Mesenchymal stem cell (in vitro differentiated cells and primary cell): ENCODE results near the gene ACER3.

Source experiments
- DNase-seq: peaks from one replicate; pipeline ENCODE4 v3.0.0-alpha.2; 2013
- H2AFZ ChIP-seq: one replicate; pipeline ENCODE4 v1.6.1; 2013; ENCODE audit warnings: low read depth, mild to moderate bottlenecking, control low read depth, inconsistent platforms, low read length, moderate library complexity
- H2AK5ac ChIP-seq: 2 replicates; pipeline ENCODE4 v1.6.1; 2013; ENCODE audit warnings: low read length, moderate library complexity, mild to moderate bottlenecking, inconsistent platforms; ENCODE audit not compliant: severe bottlenecking
- H2BK120ac ChIP-seq: one replicate; pipeline ENCODE4 v1.6.1; 2013; ENCODE audit warnings: low read depth, mild to moderate bottlenecking, inconsistent platforms, low read length, moderate library complexity
- H2BK12ac ChIP-seq, 2 experiments: one replicate each; pipeline ENCODE4 v1.6.1; 2013; ENCODE audit warnings: inconsistent platforms in 2 of 2, low read length in 2 of 2, mild to moderate bottlenecking in 2 of 2, moderate library complexity in 2 of 2, control low read depth in 1 of 2
- H2BK15ac ChIP-seq: one replicate; pipeline ENCODE4 v1.6.1; 2013; ENCODE audit warnings: mild to moderate bottlenecking, low read depth, inconsistent platforms; ENCODE audit not compliant: poor library complexity, severe bottlenecking
- H2BK5ac ChIP-seq: 2 replicates; pipeline ENCODE4 v1.6.1; 2013; ENCODE audit warnings: low read depth, mild to moderate bottlenecking, low read length, control low read depth, inconsistent platforms; ENCODE audit not compliant: poor library complexity, severe bottlenecking
- H3K14ac ChIP-seq, 2 experiments: one replicate each; pipeline ENCODE4 v1.6.1; 2013; ENCODE audit warnings: inconsistent platforms in 2 of 2, low read length in 2 of 2, control low read depth in 1 of 2, mild to moderate bottlenecking in 1 of 2, moderate library complexity in 1 of 2
- H3K18ac ChIP-seq, 2 experiments: one replicate each; pipeline ENCODE4 v1.6.1; 2013; ENCODE audit warnings: inconsistent platforms in 2 of 2, low read length in 2 of 2, control low read depth in 1 of 2, low read depth in 1 of 2, mild to moderate bottlenecking in 1 of 2
- H3K23ac ChIP-seq, 2 experiments: one replicate each; pipeline ENCODE4 v1.6.1; 2013; ENCODE audit warnings: inconsistent platforms in 2 of 2, low read length in 2 of 2, mild to moderate bottlenecking in 2 of 2, moderate library complexity in 2 of 2, control low read depth in 1 of 2
- H3K27ac ChIP-seq: 2 replicates; pipeline ENCODE4 v1.5.1; 2013; ENCODE audit warnings: mild to moderate bottlenecking, moderate library complexity, low read length, control low read depth, inconsistent platforms; ENCODE audit not compliant: poor library complexity, severe bottlenecking
- H3K27me3 ChIP-seq, 2 experiments: 2 replicates each; pipeline versions ENCODE4 v1.6.1 to v1.7.0; 2013; ENCODE audit warnings: low read length in 2 of 2, mild to moderate bottlenecking in 2 of 2, moderate library complexity in 2 of 2, control low read depth in 1 of 2, inconsistent platforms in 1 of 2; ENCODE audit not compliant: control insufficient read depth in 1 of 2, insufficient read depth in 1 of 2
- H3K36me3 ChIP-seq, 2 experiments: 2 replicates each; pipeline versions ENCODE4 v1.6.1 to v1.7.0; 2013; ENCODE audit warnings: low read length in 2 of 2, control low read depth in 1 of 2, inconsistent platforms in 1 of 2, low read depth in 1 of 2, mild to moderate bottlenecking in 1 of 2; ENCODE audit not compliant: insufficient read depth in 2 of 2, control insufficient read depth in 1 of 2
- H3K4ac ChIP-seq, 2 experiments: one replicate each; pipeline ENCODE4 v1.6.1; 2013; ENCODE audit warnings: inconsistent platforms in 2 of 2, low read length in 2 of 2, mild to moderate bottlenecking in 2 of 2, moderate library complexity in 2 of 2, control low read depth in 1 of 2, low read depth in 1 of 2
- H3K4me1 ChIP-seq: 2 replicates; pipeline ENCODE4 v1.6.1; 2013; ENCODE audit warnings: low read depth, low read length, control low read depth; ENCODE audit not compliant: control insufficient read depth, insufficient read depth
- H3K4me2 ChIP-seq: 2 replicates; pipeline ENCODE4 v1.6.1; 2013; ENCODE audit warnings: low read length, mild to moderate bottlenecking, inconsistent platforms; ENCODE audit not compliant: poor library complexity, severe bottlenecking
- H3K4me3 ChIP-seq, 2 experiments: 2 replicates each; pipeline versions ENCODE4 v1.5.1 to v1.7.0; 2013; ENCODE audit warnings: low read length in 2 of 2, mild to moderate bottlenecking in 2 of 2, control low read depth in 1 of 2, low read depth in 1 of 2; ENCODE audit not compliant: insufficient read depth in 1 of 2
- H3K79me1 ChIP-seq: replicated peaks from 2 replicates; pipeline ENCODE4 v1.6.1; 2013; ENCODE audit warnings: mild to moderate bottlenecking, control low read depth, low read length, inconsistent platforms; ENCODE audit not compliant: poor library complexity, severe bottlenecking
- H3K9ac ChIP-seq: 2 replicates; pipeline ENCODE4 v1.7.0; 2013; ENCODE audit warnings: mild to moderate bottlenecking, low read length, moderate library complexity
- H3K9me3 ChIP-seq: 2 replicates; pipeline ENCODE4 v1.7.0; 2013; ENCODE audit warnings: mild to moderate bottlenecking, low read length; ENCODE audit not compliant: control insufficient read depth
- H4K8ac ChIP-seq: one replicate; pipeline ENCODE4 v1.6.1; 2013; ENCODE audit warnings: inconsistent platforms, mild to moderate bottlenecking, low read length, moderate library complexity
- H4K91ac ChIP-seq: one replicate; pipeline ENCODE4 v1.6.1; 2013; ENCODE audit warnings: mild to moderate bottlenecking, low read length, inconsistent platforms
- WGBS: methylation state at CpG from one replicate; pipeline ENCODE4 v1.1.7; 2013; ENCODE audit warnings: mixed read lengths; 5-methylcytosine and 5-hydroxymethylcytosine counted together

Gene ACER3

DNA sequence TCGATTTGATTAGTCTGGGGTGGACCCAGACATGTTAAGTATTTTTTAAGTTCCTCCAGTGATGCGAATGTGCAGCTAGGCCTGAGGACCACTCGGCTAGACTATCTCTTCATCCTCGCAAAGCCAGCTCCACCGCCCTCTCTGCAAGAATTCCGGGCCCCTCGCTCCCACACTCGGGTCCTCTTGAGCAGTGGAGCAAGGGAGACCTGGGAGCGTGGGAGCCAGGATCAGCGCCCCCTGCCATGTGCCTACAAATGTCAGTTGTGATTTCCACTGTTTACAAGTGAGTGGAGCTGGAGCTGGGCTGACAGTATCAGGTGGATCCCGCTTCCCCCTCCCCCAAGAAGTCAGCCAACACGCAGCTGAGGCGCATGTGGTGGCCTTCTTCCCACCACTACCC lies 180.2 kb downstream of the ACER3 start:
- H2AFZ ChIP-seq: no peak overlapping the region
- H3K79me1 ChIP-seq: no peaks in the 10 kb centered on the region
- H3K36me3 ChIP-seq: peaks cover 0 to 5% of the 10 kb centered on the region in 2 experiments
- no peaks in the 10 kb centered on the region for H3K9me3 ChIP-seq
- no peak overlapping the region for H3K14ac ChIP-seq
- WGBS: 91% methylated on average over 13 of the region's 13 CpGs
- no peak overlapping the region for H2AK5ac ChIP-seq
- H4K8ac ChIP-seq: no peak overlapping the region
- H3K27ac ChIP-seq: no peak overlapping the region
- H2BK5ac ChIP-seq: no peak overlapping the region
- no peak overlapping the region for H2BK120ac ChIP-seq
- H2BK12ac ChIP-seq: no peak overlapping the region
- H2BK15ac ChIP-seq: no peak overlapping the region
- H3K4me1 ChIP-seq: peaks cover 10% of the 10 kb centered on the region
- H3K23ac ChIP-seq: no peak overlapping the region
- DNase-seq: no peak
- peaks cover 12 to 67% of the 10 kb centered on the region in 2 experiments for H3K27me3 ChIP-seq
- H3K9ac ChIP-seq: no peak overlapping the region
- H4K91ac ChIP-seq: no peak overlapping the region
- no peak overlapping the region for H3K4me3 ChIP-seq
- H3K4me2 ChIP-seq: no peak overlapping the region
- H3K18ac ChIP-seq: no peak overlapping the region
- no peak overlapping the region for H3K4ac ChIP-seq

GRCh38 chr11:77042111-77042726 lies 181.5 kb downstream of the ACER3 start:
- Histone ChIP-seq H3K27ac (no peak overlapping the region), H2BK5ac (no peak overlapping the region), H2BK12ac (no peak overlapping the region), H3K18ac (no peak overlapping the region), H2AFZ (no peak overlapping the region), H3K4me2 (no peak overlapping the region), H3K36me3 (peaks cover 0 to 5% of the 10 kb centered on the region in 2 experiments), H3K23ac (no peak overlapping the region), H3K4me3 (no peak overlapping the region), H3K9me3 (no peaks in the 10 kb centered on the region), H3K4me1 (peaks cover 14% of the 10 kb centered on the region), H3K4ac (no peak overlapping the region), H3K14ac (no peak overlapping the region), H3K27me3 (peaks cover 9 to 55% of the 10 kb centered on the region in 2 experiments), H2AK5ac (no peak overlapping the region), H4K8ac (no peak overlapping the region), H3K9ac (no peak overlapping the region), H2BK120ac (no peak overlapping the region), H2BK15ac (no peak overlapping the region), H4K91ac (no peak overlapping the region), H3K79me1 (no peaks in the 10 kb centered on the region)
- DNase-seq: no peak
- 93% methylated on average over 13 of the region's 13 CpGs for WGBS

GRCh38 chr11:77044356-77044755 lies 183.6 kb downstream of the ACER3 start:
- 100% methylated on average over 1 of the region's 2 CpGs for WGBS
- Histone ChIP-seq H3K9ac (no peak overlapping the region), H3K4ac (no peak overlapping the region), H4K91ac (no peak overlapping the region), H3K4me2 (no peak overlapping the region), H3K4me1 (peaks cover 15% of the 10 kb centered on the region), H2BK12ac (no peak overlapping the region), H2AFZ (no peak overlapping the region), H3K79me1 (no peaks in the 10 kb centered on the region), H3K23ac (no peak overlapping the region), H4K8ac (no peak overlapping the region), H3K4me3 (no peak overlapping the region), H2BK5ac (no peak overlapping the region), H2BK120ac (no peak overlapping the region), H3K36me3 (peaks cover 0 to 5% of the 10 kb centered on the region in 2 experiments), H3K27me3 (peaks cover 5 to 38% of the 10 kb centered on the region in 2 experiments), H2AK5ac (no peak overlapping the region), H3K9me3 (no peaks in the 10 kb centered on the region), H3K14ac (no peak overlapping the region), H2BK15ac (no peak overlapping the region), H3K27ac (no peak overlapping the region), H3K18ac (no peak overlapping the region)
- no peak for DNase-seq

- Histone ChIP-seq H2AFZ (no peak overlapping the region), H3K79me1 (no peaks in the 10 kb centered on the region), H3K27ac (no peak overlapping the region), H3K36me3 (peaks cover 0 to 3% of the 10 kb centered on the region in 2 experiments), H3K4me2 (no peak overlapping the region), H3K14ac (no peak overlapping the region), H2AK5ac (no peak overlapping the region), H2BK120ac (no peak overlapping the region), H3K9ac (no peak overlapping the region), H4K8ac (no peak overlapping the region), H2BK5ac (no peak overlapping the region), H3K9me3 (no peaks in the 10 kb centered on the region), H3K4ac (no peak overlapping the region), H3K18ac (no peak overlapping the region), H2BK15ac (no peak overlapping the region), H4K91ac (no peak overlapping the region), H2BK12ac (no peak overlapping the region), H3K4me1 (peaks cover 9% of the 10 kb centered on the region), H3K4me3 (no peak overlapping the region), H3K23ac (no peak overlapping the region), H3K27me3 (peaks cover 5 to 32% of the 10 kb centered on the region in 2 experiments)
- WGBS: 92% methylated on average over 9 of the region's 9 CpGs
- no peak for DNase-seq
Observed at GRCh38 chr11:77044886-77045285, 184.2 kb downstream of the ACER3 start.
